HL-60 (cell line): Measurements from ENCODE around the gene IGF2R.

Experiments used
- TF ChIP-seq, protein P1 (sequence below): IDR thresholded peaks from 2 replicates; pipeline ENCODE4 v1.6.1; 2012; ENCODE audit warnings: low read depth; ENCODE audit not compliant: insufficient replicate concordance
- TF ChIP-seq, protein P2 (sequence below): IDR thresholded peaks from one replicate; pipeline ENCODE4 v1.5.1; 2011; ENCODE audit warnings: low read length, control low read depth, inconsistent platforms; ENCODE audit not compliant: insufficient read depth

DNA sequence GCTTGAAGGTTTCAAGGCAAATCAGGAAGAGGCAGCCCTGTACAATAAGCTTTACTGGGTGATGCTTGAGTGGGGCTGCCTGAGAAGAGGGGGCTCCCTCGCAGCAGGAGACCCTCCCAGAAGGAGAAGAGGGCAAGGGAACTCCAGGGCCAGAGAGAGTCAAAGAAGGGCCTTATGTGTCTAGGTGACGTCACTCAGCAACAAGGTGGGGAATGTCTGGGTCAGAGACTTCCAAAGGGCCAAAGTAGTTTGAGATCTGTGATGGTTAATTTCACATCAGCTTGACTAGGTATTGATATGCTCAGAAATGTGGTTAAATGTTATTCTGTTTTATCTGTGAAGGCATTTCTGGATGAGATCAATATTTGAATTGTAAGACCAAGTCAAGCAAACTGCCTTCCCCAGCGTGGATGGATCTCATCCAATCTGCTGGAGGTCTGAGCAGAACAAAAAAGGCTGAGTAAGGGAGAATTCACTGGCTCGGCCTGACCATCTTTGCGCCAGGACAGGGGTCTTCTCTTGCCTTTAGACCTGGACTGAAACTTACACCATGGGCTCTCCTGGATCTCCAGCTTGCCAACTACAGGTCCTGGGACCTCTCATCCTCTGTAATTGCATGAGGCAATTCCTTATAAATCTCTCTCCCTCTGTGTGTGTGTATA, 42.2 kb upstream of the IGF2R start:
- TF ChIP-seq, protein P1, sequence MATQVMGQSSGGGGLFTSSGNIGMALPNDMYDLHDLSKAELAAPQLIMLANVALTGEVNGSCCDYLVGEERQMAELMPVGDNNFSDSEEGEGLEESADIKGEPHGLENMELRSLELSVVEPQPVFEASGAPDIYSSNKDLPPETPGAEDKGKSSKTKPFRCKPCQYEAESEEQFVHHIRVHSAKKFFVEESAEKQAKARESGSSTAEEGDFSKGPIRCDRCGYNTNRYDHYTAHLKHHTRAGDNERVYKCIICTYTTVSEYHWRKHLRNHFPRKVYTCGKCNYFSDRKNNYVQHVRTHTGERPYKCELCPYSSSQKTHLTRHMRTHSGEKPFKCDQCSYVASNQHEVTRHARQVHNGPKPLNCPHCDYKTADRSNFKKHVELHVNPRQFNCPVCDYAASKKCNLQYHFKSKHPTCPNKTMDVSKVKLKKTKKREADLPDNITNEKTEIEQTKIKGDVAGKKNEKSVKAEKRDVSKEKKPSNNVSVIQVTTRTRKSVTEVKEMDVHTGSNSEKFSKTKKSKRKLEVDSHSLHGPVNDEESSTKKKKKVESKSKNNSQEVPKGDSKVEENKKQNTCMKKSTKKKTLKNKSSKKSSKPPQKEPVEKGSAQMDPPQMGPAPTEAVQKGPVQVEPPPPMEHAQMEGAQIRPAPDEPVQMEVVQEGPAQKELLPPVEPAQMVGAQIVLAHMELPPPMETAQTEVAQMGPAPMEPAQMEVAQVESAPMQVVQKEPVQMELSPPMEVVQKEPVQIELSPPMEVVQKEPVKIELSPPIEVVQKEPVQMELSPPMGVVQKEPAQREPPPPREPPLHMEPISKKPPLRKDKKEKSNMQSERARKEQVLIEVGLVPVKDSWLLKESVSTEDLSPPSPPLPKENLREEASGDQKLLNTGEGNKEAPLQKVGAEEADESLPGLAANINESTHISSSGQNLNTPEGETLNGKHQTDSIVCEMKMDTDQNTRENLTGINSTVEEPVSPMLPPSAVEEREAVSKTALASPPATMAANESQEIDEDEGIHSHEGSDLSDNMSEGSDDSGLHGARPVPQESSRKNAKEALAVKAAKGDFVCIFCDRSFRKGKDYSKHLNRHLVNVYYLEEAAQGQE, result no peak
- TF ChIP-seq, protein P2, sequence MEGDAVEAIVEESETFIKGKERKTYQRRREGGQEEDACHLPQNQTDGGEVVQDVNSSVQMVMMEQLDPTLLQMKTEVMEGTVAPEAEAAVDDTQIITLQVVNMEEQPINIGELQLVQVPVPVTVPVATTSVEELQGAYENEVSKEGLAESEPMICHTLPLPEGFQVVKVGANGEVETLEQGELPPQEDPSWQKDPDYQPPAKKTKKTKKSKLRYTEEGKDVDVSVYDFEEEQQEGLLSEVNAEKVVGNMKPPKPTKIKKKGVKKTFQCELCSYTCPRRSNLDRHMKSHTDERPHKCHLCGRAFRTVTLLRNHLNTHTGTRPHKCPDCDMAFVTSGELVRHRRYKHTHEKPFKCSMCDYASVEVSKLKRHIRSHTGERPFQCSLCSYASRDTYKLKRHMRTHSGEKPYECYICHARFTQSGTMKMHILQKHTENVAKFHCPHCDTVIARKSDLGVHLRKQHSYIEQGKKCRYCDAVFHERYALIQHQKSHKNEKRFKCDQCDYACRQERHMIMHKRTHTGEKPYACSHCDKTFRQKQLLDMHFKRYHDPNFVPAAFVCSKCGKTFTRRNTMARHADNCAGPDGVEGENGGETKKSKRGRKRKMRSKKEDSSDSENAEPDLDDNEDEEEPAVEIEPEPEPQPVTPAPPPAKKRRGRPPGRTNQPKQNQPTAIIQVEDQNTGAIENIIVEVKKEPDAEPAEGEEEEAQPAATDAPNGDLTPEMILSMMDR, result no peak
